Measurements from ENCODE around the gene EP400.

The EP400 gene

DNA sequence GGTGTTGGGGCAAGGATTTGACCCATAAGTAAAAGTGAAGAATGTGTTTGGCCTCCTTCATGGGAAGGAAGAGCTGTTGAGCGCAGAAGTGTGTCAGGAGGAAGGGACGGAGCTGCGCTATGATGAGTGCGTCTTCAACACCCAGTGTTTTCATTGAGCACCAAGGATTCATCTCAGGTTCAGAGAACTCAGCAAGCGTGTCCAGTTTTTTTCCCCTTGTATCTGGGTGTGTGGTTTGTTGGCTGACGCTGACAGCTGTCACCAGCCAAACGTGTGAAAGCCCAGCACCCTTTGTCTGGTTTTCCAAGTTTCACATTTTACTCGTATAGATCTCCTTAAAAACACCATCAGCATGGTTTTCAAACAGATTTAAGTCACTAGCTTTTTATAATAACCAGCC is 12.3 kb downstream of the EP400 start:
- H3K4me3 ChIP-seq (ENCODE audit: low read depth, low read length): no peak overlapping the region
- TF ChIP-seq, protein P1, sequence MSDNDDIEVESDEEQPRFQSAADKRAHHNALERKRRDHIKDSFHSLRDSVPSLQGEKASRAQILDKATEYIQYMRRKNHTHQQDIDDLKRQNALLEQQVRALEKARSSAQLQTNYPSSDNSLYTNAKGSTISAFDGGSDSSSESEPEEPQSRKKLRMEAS (IDR thresholded peaks at IDR 0.05; ENCODE audit: low read depth, low read length): no peak
- TF ChIP-seq, protein P2, sequence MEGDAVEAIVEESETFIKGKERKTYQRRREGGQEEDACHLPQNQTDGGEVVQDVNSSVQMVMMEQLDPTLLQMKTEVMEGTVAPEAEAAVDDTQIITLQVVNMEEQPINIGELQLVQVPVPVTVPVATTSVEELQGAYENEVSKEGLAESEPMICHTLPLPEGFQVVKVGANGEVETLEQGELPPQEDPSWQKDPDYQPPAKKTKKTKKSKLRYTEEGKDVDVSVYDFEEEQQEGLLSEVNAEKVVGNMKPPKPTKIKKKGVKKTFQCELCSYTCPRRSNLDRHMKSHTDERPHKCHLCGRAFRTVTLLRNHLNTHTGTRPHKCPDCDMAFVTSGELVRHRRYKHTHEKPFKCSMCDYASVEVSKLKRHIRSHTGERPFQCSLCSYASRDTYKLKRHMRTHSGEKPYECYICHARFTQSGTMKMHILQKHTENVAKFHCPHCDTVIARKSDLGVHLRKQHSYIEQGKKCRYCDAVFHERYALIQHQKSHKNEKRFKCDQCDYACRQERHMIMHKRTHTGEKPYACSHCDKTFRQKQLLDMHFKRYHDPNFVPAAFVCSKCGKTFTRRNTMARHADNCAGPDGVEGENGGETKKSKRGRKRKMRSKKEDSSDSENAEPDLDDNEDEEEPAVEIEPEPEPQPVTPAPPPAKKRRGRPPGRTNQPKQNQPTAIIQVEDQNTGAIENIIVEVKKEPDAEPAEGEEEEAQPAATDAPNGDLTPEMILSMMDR (IDR thresholded peaks at IDR 0.05; ENCODE audit: low read depth, low read length): no peak
- no peak for DNase-seq (ENCODE audit: low read depth)

DNA sequence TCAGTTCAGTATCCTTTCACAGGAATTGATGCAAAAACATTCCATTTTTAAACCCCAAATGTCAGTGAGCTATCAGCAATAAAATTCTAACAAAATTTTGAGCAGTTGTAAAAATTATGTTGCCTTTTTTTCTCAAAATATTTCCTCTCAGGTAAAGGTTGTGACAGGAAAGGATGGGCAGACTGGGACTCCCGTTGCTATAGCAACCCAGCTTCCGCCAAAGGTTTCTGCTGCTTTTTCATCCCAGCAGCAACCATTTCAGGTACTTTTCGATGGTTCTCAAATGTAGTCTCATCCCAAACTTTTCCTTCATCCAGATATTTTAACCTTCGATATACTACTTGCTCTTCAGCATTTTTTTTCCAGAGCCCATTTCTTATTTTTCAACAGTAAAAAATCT is 13.6 kb downstream of the EP400 start:
- TF ChIP-seq MYC (IDR thresholded peaks at IDR 0.05; ENCODE audit: low read depth, low read length) (no peak), POLR2A (IDR thresholded peaks at IDR 0.05; ENCODE audit: extremely low read depth, insufficient read length) (no peak)
- TF ChIP-seq, protein P1 (IDR thresholded peaks at IDR 0.05; ENCODE audit: low read depth, low read length): no peak
- TF ChIP-seq, protein P2 (IDR thresholded peaks at IDR 0.05; ENCODE audit: low read depth, low read length): no peak
- no peak for DNase-seq (ENCODE audit: low read depth)
- H3K4me3 ChIP-seq (ENCODE audit: low read depth, low read length): no peak overlapping the region

DNA sequence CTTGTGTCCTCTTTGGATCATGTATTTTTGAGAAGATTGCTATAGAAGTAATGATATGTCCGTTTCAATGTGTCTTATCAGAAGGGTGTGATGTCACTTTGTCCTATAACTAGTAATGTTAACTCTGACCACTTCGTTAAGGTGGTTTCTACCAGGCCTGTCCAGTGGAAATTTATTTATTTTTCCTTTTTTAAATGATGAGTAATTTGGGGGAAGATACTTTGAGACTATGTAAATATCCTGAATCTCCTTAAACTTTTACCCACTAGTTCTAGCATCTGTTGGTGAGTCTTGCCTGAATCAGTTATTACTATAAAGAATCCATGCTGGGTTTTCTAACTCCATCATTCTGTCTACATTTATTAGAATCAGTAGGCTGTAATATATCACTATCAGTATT is 15.3 kb downstream of the EP400 start:
- H3K4me3 ChIP-seq (ENCODE audit: low read depth, low read length): no peak overlapping the region
- DNase-seq (ENCODE audit: low read depth): no peak
- TF ChIP-seq, protein P1 (IDR thresholded peaks at IDR 0.05; ENCODE audit: low read depth, low read length): no peak
- TF ChIP-seq POLR2A (IDR thresholded peaks at IDR 0.05; ENCODE audit: extremely low read depth, insufficient read length): no peak
- TF ChIP-seq, protein P2 (IDR thresholded peaks at IDR 0.05; ENCODE audit: low read depth, low read length): no peak
- TF ChIP-seq MYC (IDR thresholded peaks at IDR 0.05; ENCODE audit: low read depth, low read length): no peak

DNA sequence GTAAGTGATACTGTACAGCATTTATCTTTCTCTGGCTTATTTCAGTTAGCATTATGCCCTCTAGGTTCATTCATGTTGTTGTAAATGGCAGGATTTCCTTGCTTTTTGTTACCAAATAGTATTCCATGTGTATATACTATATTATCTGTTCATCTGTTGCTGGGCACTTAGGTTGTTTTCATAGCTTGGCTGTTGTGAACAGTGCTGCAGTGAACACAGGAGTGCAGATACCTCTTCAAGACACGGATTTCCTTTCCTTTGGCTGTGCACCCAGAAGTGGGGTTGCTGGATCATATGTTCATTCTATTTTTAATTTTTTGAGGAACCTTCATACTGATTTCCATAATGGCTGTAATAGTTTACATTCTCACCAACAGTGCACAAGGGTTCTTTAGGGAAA is 21.5 kb downstream of the EP400 start:
- no peak overlapping the region for H3K4me3 ChIP-seq (ENCODE audit: low read depth, low read length)
- no peak for TF ChIP-seq POLR2A (IDR thresholded peaks at IDR 0.05; ENCODE audit: extremely low read depth, insufficient read length)
- TF ChIP-seq, protein P1 (IDR thresholded peaks at IDR 0.05; ENCODE audit: low read depth, low read length): no peak
- no peak for TF ChIP-seq MYC (IDR thresholded peaks at IDR 0.05; ENCODE audit: low read depth, low read length)
- TF ChIP-seq, protein P2 (IDR thresholded peaks at IDR 0.05; ENCODE audit: low read depth, low read length): no peak
- DNase-seq (ENCODE audit: low read depth): no peak

DNA sequence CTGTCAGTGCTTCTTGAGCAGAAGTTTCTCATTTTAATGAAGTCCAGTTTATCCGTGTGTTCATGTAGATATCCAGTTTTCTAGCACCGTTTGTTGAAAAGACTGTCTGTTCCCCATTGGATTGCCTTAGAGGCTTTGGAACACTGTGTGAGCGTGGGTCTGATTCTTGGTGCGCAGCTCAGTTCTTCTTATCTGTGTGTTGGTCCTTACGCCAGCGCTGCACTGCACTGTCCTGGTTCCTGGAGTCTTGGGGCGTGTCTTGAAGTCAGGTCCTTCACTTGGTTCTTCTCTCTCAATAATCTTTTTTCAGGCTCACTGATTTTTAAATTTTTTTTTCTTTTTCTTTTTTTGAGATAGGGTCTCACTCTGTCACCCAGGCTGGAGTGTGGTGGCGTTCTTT is 25.5 kb downstream of the EP400 start:
- no peak for DNase-seq (ENCODE audit: low read depth)
- no peak overlapping the region for H3K4me3 ChIP-seq (ENCODE audit: low read depth, low read length)
- TF ChIP-seq, protein P1 (IDR thresholded peaks at IDR 0.05; ENCODE audit: low read depth, low read length): no peak
- TF ChIP-seq, protein P2 (IDR thresholded peaks at IDR 0.05; ENCODE audit: low read depth, low read length): no peak
- TF ChIP-seq POLR2A (IDR thresholded peaks at IDR 0.05; ENCODE audit: extremely low read depth, insufficient read length): no peak

DNA sequence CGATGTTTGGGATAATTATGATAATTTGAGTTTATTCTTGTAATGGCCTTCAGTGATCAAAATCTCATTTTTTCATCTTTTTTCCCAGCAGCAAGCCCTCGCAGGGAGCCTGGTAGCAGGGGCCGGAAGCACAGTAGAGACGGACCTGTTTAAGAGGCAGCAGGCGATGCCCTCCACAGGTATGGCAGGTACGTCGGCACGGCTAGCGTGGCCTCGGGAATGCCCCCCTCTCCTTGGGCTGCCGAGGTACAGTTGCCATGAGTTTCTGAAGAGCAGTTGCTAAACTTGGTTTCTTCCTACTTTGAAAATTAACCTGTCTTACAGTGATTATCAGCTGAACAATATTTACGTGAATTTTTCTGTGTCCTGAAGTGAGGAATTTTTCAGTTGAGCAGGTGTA is 29.9 kb downstream of the EP400 start:
- H3K4me3 ChIP-seq (ENCODE audit: low read depth, low read length): no peak overlapping the region
- DNase-seq (ENCODE audit: low read depth): no peak
- no peak for TF ChIP-seq POLR2A (IDR thresholded peaks at IDR 0.05; ENCODE audit: extremely low read depth, insufficient read length)
- TF ChIP-seq, protein P2 (IDR thresholded peaks at IDR 0.05; ENCODE audit: low read depth, low read length): no peak
- TF ChIP-seq, protein P1 (IDR thresholded peaks at IDR 0.05; ENCODE audit: low read depth, low read length): no peak

Measured in NB4 (cell line).